Keratinocyte (primary cell): Measurements from ENCODE around the gene NRP2. TPM values are rescaled to one million over a fixed set of nuclear protein-coding genes. Genes with fewer than 3 reads are reported as not detected.

Source experiments
- DNase-seq: peaks from one replicate; pipeline ENCODE4 v3.0.0-alpha.2; 2011; ENCODE audit warnings: low read depth, missing footprints, low spot score
- FAIRE-seq: peaks from 2 replicates; lab custom pipeline; 2011; peaks lifted over from hg19 to GRCh38; lab: Jason Lieb, UNC
- H2AFZ ChIP-seq: 2 replicates; pipeline ENCODE4 v1.6.0; 2012; ENCODE audit warnings: low read length, control low read depth, inconsistent platforms; ENCODE audit not compliant: control insufficient read depth
- H3K27ac ChIP-seq: 2 replicates; pipeline ENCODE4 v1.5.1; 2011; ENCODE audit warnings: low read length; ENCODE audit not compliant: control insufficient read depth, insufficient read depth
- H3K27me3 ChIP-seq: 3 replicates; pipeline ENCODE4 v1.6.0; 2011; ENCODE audit warnings: low read length; ENCODE audit not compliant: control insufficient read depth, insufficient read depth; ENCODE audit errors: extremely low read depth
- H3K36me3 ChIP-seq, 2 experiments: 2 replicates in 1 of 2; 3 replicates in 1 of 2; pipeline ENCODE4 v1.5.1; 2011; ENCODE audit warnings: low read length in 2 of 2, mild to moderate bottlenecking in 1 of 2; ENCODE audit not compliant: control insufficient read depth in 2 of 2, insufficient read depth in 2 of 2; ENCODE audit errors: extremely low read depth in 1 of 2
- H3K4me1 ChIP-seq: 3 replicates; pipeline ENCODE4 v1.5.1; 2011; ENCODE audit warnings: low read length; ENCODE audit not compliant: control insufficient read depth, insufficient read depth; ENCODE audit errors: extremely low read depth
- H3K4me2 ChIP-seq: 3 replicates; pipeline ENCODE4 v1.6.0; 2011; ENCODE audit warnings: low read depth, low read length; ENCODE audit not compliant: control insufficient read depth, insufficient read depth; ENCODE audit errors: extremely low read depth
- H3K4me3 ChIP-seq, 3 experiments: fragments of 200-600 bp in 1 of 3; sonication (generic) in 1 of 3; 2 replicates in 2 of 3; 3 replicates in 1 of 3; pipeline ENCODE4 v1.5.1; 2011 to 2016; ENCODE audit warnings: low read length in 3 of 3, mild to moderate bottlenecking in 3 of 3, control low read depth in 2 of 3, inconsistent platforms in 1 of 3, low read depth in 1 of 3, mixed read lengths in 1 of 3, mixed run types in 1 of 3, moderate library complexity in 1 of 3; ENCODE audit not compliant: control insufficient read depth in 2 of 3, insufficient read depth in 2 of 3; ENCODE audit errors: extremely low read depth in 1 of 3
- H3K79me2 ChIP-seq: 2 replicates; pipeline ENCODE4 v1.6.0; 2012; ENCODE audit warnings: low read length; ENCODE audit not compliant: control insufficient read depth, insufficient read depth
- H3K9ac ChIP-seq: 3 replicates; pipeline ENCODE4 v1.6.0; 2011; ENCODE audit warnings: low read length; ENCODE audit not compliant: control insufficient read depth, insufficient read depth; ENCODE audit errors: extremely low read depth
- H3K9me1 ChIP-seq: 3 replicates; pipeline ENCODE4 v1.6.0; 2011; ENCODE audit warnings: low read length; ENCODE audit not compliant: control insufficient read depth, insufficient read depth; ENCODE audit errors: extremely low read depth
- H3K9me3 ChIP-seq: 2 replicates; pipeline ENCODE4 v1.5.1; 2012; ENCODE audit warnings: low read depth, low read length; ENCODE audit not compliant: control insufficient read depth
- H4K20me1 ChIP-seq: 3 replicates; pipeline ENCODE4 v1.6.0; 2011; ENCODE audit warnings: low read length; ENCODE audit not compliant: control insufficient read depth, insufficient read depth; ENCODE audit errors: extremely low read depth
- EZH2 ChIP-seq: IDR thresholded peaks from one replicate; pipeline ENCODE4 v1.6.1; 2012; ENCODE audit warnings: inconsistent platforms, mild to moderate bottlenecking, low read length, moderate library complexity
- dilution Hi-C: fragments of 300-500 bp; cut with MboI; formaldehyde crosslinking; loops from one replicate; pipeline ENCODE4 v1.7.0; 2020; ENCODE audit warnings: low sequenced_read_pairs; ENCODE audit not compliant: extremely low pct_ligation_motif_present
- polyA plus RNA-seq, 5 experiments: library from polyadenylated mRNA; depleted of rRNA in 3 of 5; stranded (reverse) in 3 of 5; stranded (forward) in 1 of 5; unstranded in 1 of 5; fragments of >200 nt; gene quantifications; 1 replicate in 1 of 5; 2 replicates in 3 of 5; 3 replicates in 1 of 5; pipeline versions ENCODE4 v1.2.1 to v1.2.3, GENCODE V29; 2011 to 2012; ENCODE audit warnings: missing spikeins in 2 of 5, low read depth in 1 of 5, low replicate concordance in 1 of 5
- TF ChIP-seq, protein P1 (sequence below), 3 experiments: IDR thresholded peaks in 1 of 3; conservative IDR thresholded peaks in 1 of 3; optimal IDR thresholded peaks in 1 of 3; 2 replicates in 2 of 3; 3 replicates in 1 of 3; pipeline versions ENCODE3 to v1.5.1; 2011; ENCODE audit warnings: low read length in 3 of 3, mild to moderate bottlenecking in 3 of 3, moderate library complexity in 2 of 3, control low read depth in 1 of 3, inconsistent platforms in 1 of 3; ENCODE audit not compliant: insufficient read depth in 2 of 3; ENCODE audit errors: extremely low read depth in 1 of 3

The NRP2 gene
- polyA plus RNA-seq, 1 donor (not counting 4 experiments of a cell fraction or from before 2014, with no cell fraction given) = 20.6 TPM

DNA sequence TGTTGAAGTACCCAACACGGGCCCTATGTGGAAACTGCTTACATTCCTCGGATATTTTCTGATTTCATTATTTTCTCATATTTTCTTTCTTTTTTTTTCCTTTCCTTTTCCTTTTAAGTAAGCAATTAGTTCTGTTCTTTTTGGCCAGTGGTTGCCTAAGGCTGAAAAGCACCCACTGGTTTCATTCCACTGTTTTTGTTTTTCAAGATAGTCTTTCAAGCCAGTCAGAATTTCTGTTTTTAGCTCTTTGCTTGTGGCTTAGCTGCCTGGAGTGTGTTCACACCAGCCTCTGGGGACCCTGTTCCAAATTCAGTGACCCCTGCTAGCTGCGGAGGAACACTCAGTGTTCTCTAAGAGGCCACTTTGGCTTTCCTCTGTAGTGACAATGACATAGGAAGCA is 73.6 kb downstream of the NRP2 start:
- no peak for TF ChIP-seq EZH2
- Histone ChIP-seq H3K79me2 (no peaks in the 10 kb centered on the region), H3K27ac (no peak overlapping the region), H3K4me2 (no peak overlapping the region), H3K9me3 (no peaks in the 10 kb centered on the region), H4K20me1 (no peaks in the 10 kb centered on the region), H3K4me3 (no peak overlapping the region), H3K9me1 (no peaks in the 10 kb centered on the region), H3K36me3 (peaks cover 3 to 23% of the 10 kb centered on the region in 2 experiments), H3K9ac (no peak overlapping the region), H3K4me1 (peaks cover 26% of the 10 kb centered on the region), H2AFZ (no peak overlapping the region), H3K27me3 (no peaks in the 10 kb centered on the region)
- DNase-seq = no peak
- FAIRE-seq = no peak
- dilution Hi-C loops = no loop called here

GRCh38 chr2:205757271-205757670 is 75.0 kb downstream of the NRP2 start:
- FAIRE-seq (no peak), DNase-seq (no peak)
- Histone ChIP-seq H3K4me3 (no peak overlapping the region), H3K9ac (no peak overlapping the region), H3K27me3 (no peaks in the 10 kb centered on the region), H3K27ac (no peak overlapping the region), H3K4me2 (no peak overlapping the region), H3K36me3 (peaks cover 3 to 16% of the 10 kb centered on the region in 2 experiments), H3K79me2 (no peaks in the 10 kb centered on the region), H4K20me1 (no peaks in the 10 kb centered on the region), H3K9me1 (no peaks in the 10 kb centered on the region), H3K9me3 (no peaks in the 10 kb centered on the region), H3K4me1 (peaks cover 14% of the 10 kb centered on the region), H2AFZ (no peak overlapping the region)
- dilution Hi-C loops = no loop called here
- no peak for TF ChIP-seq EZH2
- TF ChIP-seq, protein P1, sequence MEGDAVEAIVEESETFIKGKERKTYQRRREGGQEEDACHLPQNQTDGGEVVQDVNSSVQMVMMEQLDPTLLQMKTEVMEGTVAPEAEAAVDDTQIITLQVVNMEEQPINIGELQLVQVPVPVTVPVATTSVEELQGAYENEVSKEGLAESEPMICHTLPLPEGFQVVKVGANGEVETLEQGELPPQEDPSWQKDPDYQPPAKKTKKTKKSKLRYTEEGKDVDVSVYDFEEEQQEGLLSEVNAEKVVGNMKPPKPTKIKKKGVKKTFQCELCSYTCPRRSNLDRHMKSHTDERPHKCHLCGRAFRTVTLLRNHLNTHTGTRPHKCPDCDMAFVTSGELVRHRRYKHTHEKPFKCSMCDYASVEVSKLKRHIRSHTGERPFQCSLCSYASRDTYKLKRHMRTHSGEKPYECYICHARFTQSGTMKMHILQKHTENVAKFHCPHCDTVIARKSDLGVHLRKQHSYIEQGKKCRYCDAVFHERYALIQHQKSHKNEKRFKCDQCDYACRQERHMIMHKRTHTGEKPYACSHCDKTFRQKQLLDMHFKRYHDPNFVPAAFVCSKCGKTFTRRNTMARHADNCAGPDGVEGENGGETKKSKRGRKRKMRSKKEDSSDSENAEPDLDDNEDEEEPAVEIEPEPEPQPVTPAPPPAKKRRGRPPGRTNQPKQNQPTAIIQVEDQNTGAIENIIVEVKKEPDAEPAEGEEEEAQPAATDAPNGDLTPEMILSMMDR (optimal IDR thresholded peaks at IDR 0.05 in 1 of 3, IDR thresholded peaks at IDR 0.05 in 1 of 3, conservative IDR thresholded peaks at IDR 0.05 in 1 of 3; ENCODE audit: extremely low read depth in 1 of 3, insufficient read depth in 2 of 3, low read length in 3 of 3) = no peak

- no peak overlapping the region for H3K4me3 ChIP-seq
- no peaks in the 10 kb centered on the region for H4K20me1 ChIP-seq
- H3K4me2 ChIP-seq = no peak overlapping the region
- dilution Hi-C loops = no loop called here
- TF ChIP-seq EZH2 = no peak
- TF ChIP-seq, protein P1 (optimal IDR thresholded peaks at IDR 0.05 in 1 of 3, IDR thresholded peaks at IDR 0.05 in 1 of 3, conservative IDR thresholded peaks at IDR 0.05 in 1 of 3; ENCODE audit: extremely low read depth in 1 of 3, insufficient read depth in 2 of 3, low read length in 3 of 3) = no peak
- no peaks in the 10 kb centered on the region for H3K79me2 ChIP-seq
- no peak overlapping the region for H2AFZ ChIP-seq
- H3K9ac ChIP-seq = no peak overlapping the region
- no peak overlapping the region for H3K27ac ChIP-seq
- H3K9me1 ChIP-seq = no peaks in the 10 kb centered on the region
- H3K4me1 ChIP-seq = peaks cover 14% of the 10 kb centered on the region
- FAIRE-seq (peak; percentile 41), DNase-seq (no peak)
- no peaks in the 10 kb centered on the region for H3K27me3 ChIP-seq
- no peaks in the 10 kb centered on the region for H3K9me3 ChIP-seq
- peaks cover 5 to 14% of the 10 kb centered on the region in 2 experiments for H3K36me3 ChIP-seq
Measured at GRCh38 chr2:205758051-205758450, 75.8 kb downstream of the NRP2 start.
